Breast epithelium (tissue), 3 donors: ENCODE measurements around the gene C2orf81.

ENCODE experiments used
- CTCF ChIP-seq, 3 donors: fragments of 450-650 bp; IDR thresholded peaks; one replicate each; pipeline ENCODE4 v1.5.1; 2016 to 2017; ENCODE audit warnings: antibody characterized with exemption in 3 of 3, mild to moderate bottlenecking in 3 of 3, moderate library complexity in 3 of 3
- POLR2A ChIP-seq: fragments of 450-650 bp; IDR thresholded peaks from one replicate; pipeline ENCODE4 v1.6.1; 2016; ENCODE audit warnings: antibody characterized with exemption, mild to moderate bottlenecking, moderate library complexity

DNA sequence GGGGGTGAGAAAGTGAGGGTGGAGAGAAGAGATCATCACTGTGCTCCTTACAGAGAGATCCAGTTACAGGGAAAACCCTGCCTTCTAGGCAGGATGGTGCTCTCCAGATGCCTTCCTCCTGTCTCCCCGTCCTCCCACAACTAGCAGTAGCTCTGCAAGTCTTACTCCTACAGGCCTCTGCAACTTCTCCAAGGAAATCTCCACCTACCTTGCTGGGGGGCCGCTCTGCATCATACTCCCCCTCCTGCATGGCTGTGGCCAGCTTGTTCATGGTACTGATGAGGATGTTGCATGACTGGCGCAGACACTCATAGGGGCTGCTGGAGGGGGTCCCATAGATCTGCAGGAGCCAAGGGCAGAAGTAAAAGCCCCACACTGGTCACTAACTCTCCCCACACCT lies 55.4 kb downstream of the C2orf81 start:
- TF ChIP-seq CTCF (IDR thresholded peaks at IDR 0.05) (no peak), POLR2A (no peak)
